Endodermal cell (in vitro differentiated cells): ENCODE results near the gene NTN5. TPM values are rescaled to one million over a fixed set of nuclear protein-coding genes. Genes with fewer than 3 reads are reported as not detected.

Experiments used
- DNase-seq: peaks from one replicate; pipeline ENCODE4 v3.0.0-alpha.2; 2017
- H3K27ac ChIP-seq: 2 replicates; pipeline ENCODE4 v1.5.1; 2013; ENCODE audit warnings: mild to moderate bottlenecking, low read depth, low read length, moderate library complexity
- H3K27me3 ChIP-seq: 2 replicates; pipeline ENCODE4 v1.6.1; 2013; ENCODE audit warnings: mild to moderate bottlenecking, low read length, moderate library complexity; ENCODE audit not compliant: insufficient read depth, control insufficient read depth, poor library complexity, severe bottlenecking
- H3K36me3 ChIP-seq: 2 replicates; pipeline ENCODE4 v1.7.0; 2013; ENCODE audit warnings: mild to moderate bottlenecking, low read length, moderate library complexity; ENCODE audit not compliant: control insufficient read depth, insufficient read depth
- H3K4me1 ChIP-seq: one replicate; pipeline ENCODE4 v1.7.0; 2013; ENCODE audit warnings: low read length; ENCODE audit not compliant: control insufficient read depth, insufficient read depth
- H3K4me3 ChIP-seq: 2 replicates; pipeline ENCODE4 v1.5.1; 2013; ENCODE audit warnings: mild to moderate bottlenecking, low read length, moderate library complexity
- H3K9ac ChIP-seq: 2 replicates; pipeline ENCODE4 v1.6.1; 2013; ENCODE audit warnings: mild to moderate bottlenecking, low read length, moderate library complexity; ENCODE audit not compliant: poor library complexity, severe bottlenecking; ENCODE audit errors: extremely low read depth
- H3K9me3 ChIP-seq: 2 replicates; pipeline ENCODE4 v1.6.1; 2013; ENCODE audit warnings: mild to moderate bottlenecking, low read length, moderate library complexity; ENCODE audit not compliant: control insufficient read depth
- H3K27ac Mint-ChIP-seq: 2 replicates; pipeline ENCODE4 v1.8.0; 2020; ENCODE audit warnings: mixed read lengths
- H3K27me3 Mint-ChIP-seq: 2 replicates; pipeline ENCODE4 v1.8.0; 2021; ENCODE audit warnings: mild to moderate bottlenecking, mixed read lengths; ENCODE audit not compliant: insufficient read depth
- H3K36me3 Mint-ChIP-seq: 2 replicates; pipeline ENCODE4 v1.8.0; 2020; ENCODE audit warnings: low read depth, mixed read lengths
- H3K4me1 Mint-ChIP-seq: 2 replicates; pipeline ENCODE4 v1.8.0; 2020; ENCODE audit warnings: mixed read lengths
- H3K4me3 Mint-ChIP-seq: 2 replicates; pipeline ENCODE4 v1.8.0; 2020; ENCODE audit warnings: mild to moderate bottlenecking, moderate library complexity, mixed read lengths
- H3K9me3 Mint-ChIP-seq: 2 replicates; pipeline ENCODE4 v1.8.0; 2020; ENCODE audit warnings: mild to moderate bottlenecking, mixed read lengths
- CTCF ChIP-seq: fragments of 200-600 bp; sonication (generic); conservative IDR thresholded peaks from 2 replicates; pipeline ENCODE4 v1.5.0; 2021; ENCODE audit warnings: antibody characterized with exemption, mild to moderate bottlenecking
- WGBS, 2 experiments: methylation state at CpG; one replicate each; pipeline versions ENCODE4 v1.1.5 to v1.1.7; 2013; ENCODE audit warnings: missing lambda C conversion rate in 2 of 2, mixed read lengths in 1 of 2; ENCODE audit not compliant: insufficient coverage in 1 of 2, insufficient read length in 1 of 2; 5-methylcytosine and 5-hydroxymethylcytosine counted together
- total RNA-seq, 2 donors: library from RNA; stranded (reverse); fragmentation: NEBNext Ultra II Directional in 1 of 2; extraction: Animal tissue kit (Norgen Biotek cat#: 25700) in 1 of 2; gene quantifications; 2 replicates in 1 of 2; 3 replicates in 1 of 2; pipeline ENCODE4 v1.2.1, GENCODE V29; 2021

NTN5 gene
- total RNA-seq, 2 donors from 2014 or later = 1.2 to 1.4 TPM

- Histone ChIP-seq H3K27me3 (peaks cover 11% of the 10 kb centered on the region), H3K4me1 (peaks cover 12% of the 10 kb centered on the region), H3K9me3 (no peaks in the 10 kb centered on the region), H3K36me3 (no peaks in the 10 kb centered on the region), H3K27ac (peak within 1 kb of the TSS; percentile 95), H3K9ac (peak within 1 kb of the TSS; percentile 20), H3K4me3 (peak within 1 kb of the TSS; percentile 80)
- DNase-seq = peak; percentile 83
- Mint-ChIP-seq H3K27ac (peak within 1 kb of the TSS; percentile 92), H3K4me3 (peak within 1 kb of the TSS; percentile 61), H3K36me3 (peaks cover 21% of the 10 kb centered on the region), H3K27me3 (peaks cover 49% of the 10 kb centered on the region), H3K9me3 (peaks cover 2% of the 10 kb centered on the region), H3K4me1 (peaks cover 21% of the 10 kb centered on the region)
- TF ChIP-seq CTCF = peak; percentile 43
- WGBS, 2 experiments = 0 to 1% methylated on average over 25 to 39 of the region's 40 CpGs
Measured at GRCh38 chr19:48636859-48637448, 35.9 kb downstream of the NTN5 start, which contains the start of gene DBP. Gene DBP, minus strand, starts transcription at chr19:48637379. Its CDS starts 385 bp downstream, at chr19:48636994.

GRCh38 chr19:48635966-48636858 lies 36.6 kb downstream of the NTN5 start:
- Mint-ChIP-seq H3K36me3 (peaks cover 15% of the 10 kb centered on the region), H3K4me1 (peaks cover 21% of the 10 kb centered on the region), H3K27ac (no peak overlapping the region), H3K9me3 (peaks cover 2% of the 10 kb centered on the region), H3K4me3 (peak overlapping the region; percentile 61), H3K27me3 (peaks cover 47% of the 10 kb centered on the region)
- no peak overlapping the region for H3K27ac ChIP-seq
- peaks cover 11% of the 10 kb centered on the region for H3K27me3 ChIP-seq
- no peaks in the 10 kb centered on the region for H3K36me3 ChIP-seq
- no peak overlapping the region for H3K9ac ChIP-seq
- H3K9me3 ChIP-seq = no peaks in the 10 kb centered on the region
- WGBS, 2 experiments = 6 to 9% methylated on average over 23 to 35 of the region's 35 CpGs
- peaks cover 12% of the 10 kb centered on the region for H3K4me1 ChIP-seq
- no peak for TF ChIP-seq CTCF
- H3K4me3 ChIP-seq = peak overlapping the region; percentile 80
- DNase-seq = peak; percentile 62

- H3K36me3 ChIP-seq = no peaks in the 10 kb centered on the region
- H3K27me3 ChIP-seq = peaks cover 11% of the 10 kb centered on the region
- Mint-ChIP-seq H3K4me3 (peak overlapping the region; percentile 61), H3K36me3 (peaks cover 14% of the 10 kb centered on the region), H3K27ac (peak overlapping the region; percentile 90), H3K9me3 (peaks cover 2% of the 10 kb centered on the region), H3K4me1 (peaks cover 23% of the 10 kb centered on the region), H3K27me3 (peaks cover 39% of the 10 kb centered on the region)
- peak overlapping the region; percentile 23 for H3K9ac ChIP-seq
- DNase-seq = peak; percentile 90
- TF ChIP-seq CTCF = no peak
- peak overlapping the region; percentile 80 for H3K4me3 ChIP-seq
- peak overlapping the region; percentile 69 for H3K27ac ChIP-seq
- H3K9me3 ChIP-seq = no peaks in the 10 kb centered on the region
- 2 to 6% methylated on average over 33 to 66 of the region's 67 CpGs for WGBS, 2 experiments
- peaks cover 14% of the 10 kb centered on the region for H3K4me1 ChIP-seq
Measured at GRCh38 chr19:48635263-48635965, 37.4 kb downstream of the NTN5 start.
